PFSK-1 (cell line): ENCODE measurements around the gene RUNX3.

ENCODE experiments used
- FOXP2 ChIP-seq: optimal IDR thresholded peaks from 2 replicates; pipeline ENCODE3; 2011; ENCODE audit warnings: borderline replicate concordance, control low read depth, inconsistent platforms; ENCODE audit not compliant: insufficient read depth; ENCODE audit errors: extremely low read length, extremely low read depth
- POLR2AphosphoS5 ChIP-seq: IDR thresholded peaks from 2 replicates; pipeline ENCODE4 v1.6.1; 2012; ENCODE audit warnings: low read depth, mild to moderate bottlenecking, control low read depth, low read length, moderate library complexity
- TAF1 ChIP-seq: IDR thresholded peaks from 2 replicates; pipeline ENCODE4 v1.6.1; 2012; ENCODE audit warnings: low read length, control low read depth, borderline replicate concordance; ENCODE audit not compliant: insufficient read depth
- TF ChIP-seq, protein P1 (sequence below), 2 experiments: IDR thresholded peaks; 2 replicates each; pipeline versions ENCODE4 v1.6.1 to v1.8.0; 2011 to 2012; ENCODE audit warnings: low read depth in 2 of 2, low read length in 2 of 2, control low read depth in 1 of 2, inconsistent platforms in 1 of 2, mild to moderate bottlenecking in 1 of 2, moderate library complexity in 1 of 2; ENCODE audit not compliant: insufficient read depth in 1 of 2

DNA sequence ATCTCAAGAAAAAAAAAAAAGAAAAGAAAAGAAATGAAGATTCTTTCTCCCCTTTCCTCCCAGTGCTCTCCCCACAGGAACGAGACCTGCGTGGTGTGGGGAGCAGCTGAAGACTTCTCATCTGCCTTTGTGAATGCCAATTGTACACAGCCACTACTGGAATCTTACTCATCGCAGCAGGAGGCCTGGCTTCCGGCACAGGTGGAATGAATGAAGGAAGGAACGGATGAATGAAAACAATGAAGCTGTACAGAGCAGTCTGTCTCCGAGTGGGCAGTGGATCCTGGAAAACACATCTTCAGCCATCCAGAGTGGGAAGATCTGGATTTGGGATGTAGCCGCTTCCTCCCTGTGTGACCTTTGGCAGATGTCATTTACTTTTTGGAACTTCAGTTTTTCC, 64.9 kb downstream of the RUNX3 start:
- TF ChIP-seq, protein P1, sequence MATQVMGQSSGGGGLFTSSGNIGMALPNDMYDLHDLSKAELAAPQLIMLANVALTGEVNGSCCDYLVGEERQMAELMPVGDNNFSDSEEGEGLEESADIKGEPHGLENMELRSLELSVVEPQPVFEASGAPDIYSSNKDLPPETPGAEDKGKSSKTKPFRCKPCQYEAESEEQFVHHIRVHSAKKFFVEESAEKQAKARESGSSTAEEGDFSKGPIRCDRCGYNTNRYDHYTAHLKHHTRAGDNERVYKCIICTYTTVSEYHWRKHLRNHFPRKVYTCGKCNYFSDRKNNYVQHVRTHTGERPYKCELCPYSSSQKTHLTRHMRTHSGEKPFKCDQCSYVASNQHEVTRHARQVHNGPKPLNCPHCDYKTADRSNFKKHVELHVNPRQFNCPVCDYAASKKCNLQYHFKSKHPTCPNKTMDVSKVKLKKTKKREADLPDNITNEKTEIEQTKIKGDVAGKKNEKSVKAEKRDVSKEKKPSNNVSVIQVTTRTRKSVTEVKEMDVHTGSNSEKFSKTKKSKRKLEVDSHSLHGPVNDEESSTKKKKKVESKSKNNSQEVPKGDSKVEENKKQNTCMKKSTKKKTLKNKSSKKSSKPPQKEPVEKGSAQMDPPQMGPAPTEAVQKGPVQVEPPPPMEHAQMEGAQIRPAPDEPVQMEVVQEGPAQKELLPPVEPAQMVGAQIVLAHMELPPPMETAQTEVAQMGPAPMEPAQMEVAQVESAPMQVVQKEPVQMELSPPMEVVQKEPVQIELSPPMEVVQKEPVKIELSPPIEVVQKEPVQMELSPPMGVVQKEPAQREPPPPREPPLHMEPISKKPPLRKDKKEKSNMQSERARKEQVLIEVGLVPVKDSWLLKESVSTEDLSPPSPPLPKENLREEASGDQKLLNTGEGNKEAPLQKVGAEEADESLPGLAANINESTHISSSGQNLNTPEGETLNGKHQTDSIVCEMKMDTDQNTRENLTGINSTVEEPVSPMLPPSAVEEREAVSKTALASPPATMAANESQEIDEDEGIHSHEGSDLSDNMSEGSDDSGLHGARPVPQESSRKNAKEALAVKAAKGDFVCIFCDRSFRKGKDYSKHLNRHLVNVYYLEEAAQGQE (IDR thresholded peaks at IDR 0.05; ENCODE audit: insufficient read depth in 1 of 2, low read depth in 2 of 2, low read length in 2 of 2), result 0 out of 4 replicates have a peak, but pooled peaks of 1 of the 2 experiments have one; percentile 14
- TF ChIP-seq POLR2AphosphoS5 (no peak), FOXP2 (no peak), TAF1 (no peak)
